Smooth muscle cell (in vitro differentiated cells): Measurements from ENCODE around the gene LMO7. TPM values are rescaled to one million over a fixed set of nuclear protein-coding genes. Genes with fewer than 3 reads are reported as not detected.

Experiments used
- DNase-seq: peaks from one replicate; lab custom pipeline; 2025; ENCODE audit not compliant: unreplicated experiment; lab: John Stamatoyannopoulos, UW
- H2AFZ ChIP-seq: fragments of 200-600 bp; sonication (generic); 2 replicates; pipeline ENCODE4 v1.6.0; 2016; ENCODE audit warnings: antibody characterized with exemption, low read depth, mild to moderate bottlenecking
- H3F3A ChIP-seq: fragments of 200-600 bp; sonication (generic); 2 replicates; pipeline ENCODE4 v1.6.0; 2017; ENCODE audit warnings: antibody characterized with exemption, low read depth
- H3K27ac ChIP-seq: fragments of 200-600 bp; sonication (generic); 2 replicates; pipeline ENCODE4 v1.5.1; 2016; ENCODE audit warnings: low read depth, mild to moderate bottlenecking
- H3K27me3 ChIP-seq: fragments of 200-600 bp; sonication (generic); 2 replicates; pipeline ENCODE4 v1.6.1; 2016; ENCODE audit warnings: low read depth, mild to moderate bottlenecking
- H3K36me3 ChIP-seq: fragments of 200-600 bp; sonication (generic); 2 replicates; pipeline ENCODE4 v1.5.1; 2016; ENCODE audit warnings: low read depth
- H3K4me1 ChIP-seq: fragments of 200-600 bp; sonication (generic); 2 replicates; pipeline ENCODE4 v1.5.1; 2016; ENCODE audit warnings: low read depth
- H3K4me2 ChIP-seq: fragments of 200-600 bp; sonication (generic); 2 replicates; pipeline ENCODE4 v1.6.0; 2016; ENCODE audit warnings: mild to moderate bottlenecking
- H3K4me3 ChIP-seq: fragments of 200-600 bp; sonication (generic); 2 replicates; pipeline ENCODE4 v1.5.1; 2016; ENCODE audit warnings: mild to moderate bottlenecking
- H3K79me2 ChIP-seq: fragments of 200-600 bp; sonication (generic); 2 replicates; pipeline ENCODE4 v1.6.0; 2016; ENCODE audit warnings: low read depth, mild to moderate bottlenecking
- H3K9ac ChIP-seq: fragments of 200-600 bp; sonication (generic); 2 replicates; pipeline ENCODE4 v1.6.0; 2016; ENCODE audit warnings: low read depth
- H3K9me3 ChIP-seq: fragments of 200-600 bp; sonication (generic); replicated peaks from 2 replicates; pipeline ENCODE4 v1.5.1; 2016; ENCODE audit warnings: low read depth
- H4K20me1 ChIP-seq: fragments of 200-600 bp; sonication (generic); 2 replicates; pipeline ENCODE4 v1.6.0; 2016; ENCODE audit warnings: low read depth
- WGBS: methylation state at CpG from one replicate; pipeline ENCODE4 v1.1.7; 2016; ENCODE audit warnings: low lambda C conversion rate; 5-methylcytosine and 5-hydroxymethylcytosine counted together
- polyA plus RNA-seq: library from polyadenylated mRNA; unstranded; fragments of >200 nt; fragmentation: Nextera tagmentation; extraction: Ambion mirVana; gene quantifications from 2 replicates; pipeline ENCODE4 v1.2.1, GENCODE V29; 2016
- total RNA-seq: library from RNA; depleted of rRNA; stranded (reverse); fragments of >200 nt; gene quantifications from 2 replicates; pipeline ENCODE4 v1.2.3, GENCODE V29; 2014
- TF ChIP-seq, protein P1 (sequence below): fragments of 200-600 bp; sonication (generic); IDR thresholded peaks from 2 replicates; pipeline ENCODE4 v1.5.1; 2017; ENCODE audit warnings: borderline replicate concordance, mild to moderate bottlenecking, antibody characterized with exemption; ENCODE audit not compliant: insufficient read depth, poor library complexity, severe bottlenecking

LMO7 gene
- total and polyA plus RNA-seq, 2 experiments from 2014 or later: 157 to 213 TPM

DNA sequence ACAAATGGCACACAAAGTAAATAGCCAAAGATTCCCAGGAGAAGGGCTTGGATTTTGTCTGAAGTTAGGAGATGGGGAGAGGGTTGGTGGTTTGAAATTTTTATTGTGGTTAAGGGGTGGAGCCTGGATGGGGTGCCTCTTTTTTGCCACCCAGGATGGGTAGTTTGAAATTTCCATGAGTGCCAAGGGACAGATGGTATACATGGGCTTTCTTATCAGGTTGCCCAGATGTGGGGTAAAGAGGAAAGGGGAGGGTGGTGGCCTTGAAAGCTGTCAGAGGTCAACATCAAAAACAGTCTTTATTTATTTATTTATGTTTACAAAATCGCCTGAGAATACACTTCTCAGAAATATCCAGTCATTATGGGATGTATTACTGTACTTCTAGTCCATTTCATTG, 46.2 kb downstream of the LMO7 start:
- Histone ChIP-seq H3K4me2 (no peak overlapping the region), H3K4me1 (peaks cover 17% of the 10 kb centered on the region), H3K79me2 (peaks cover 76% of the 10 kb centered on the region), H3K4me3 (no peak overlapping the region), H3K36me3 (no peaks in the 10 kb centered on the region), H3K9ac (no peak overlapping the region), H2AFZ (no peak overlapping the region), H3F3A (peaks cover 24% of the 10 kb centered on the region), H4K20me1 (peaks cover 44% of the 10 kb centered on the region), H3K27me3 (no peaks in the 10 kb centered on the region), H3K9me3 (no peaks in the 10 kb centered on the region), H3K27ac (no peak overlapping the region)
- WGBS: 85% methylated on average over 1 of the region's 1 CpG
- no peak for DNase-seq
- TF ChIP-seq, protein P1, sequence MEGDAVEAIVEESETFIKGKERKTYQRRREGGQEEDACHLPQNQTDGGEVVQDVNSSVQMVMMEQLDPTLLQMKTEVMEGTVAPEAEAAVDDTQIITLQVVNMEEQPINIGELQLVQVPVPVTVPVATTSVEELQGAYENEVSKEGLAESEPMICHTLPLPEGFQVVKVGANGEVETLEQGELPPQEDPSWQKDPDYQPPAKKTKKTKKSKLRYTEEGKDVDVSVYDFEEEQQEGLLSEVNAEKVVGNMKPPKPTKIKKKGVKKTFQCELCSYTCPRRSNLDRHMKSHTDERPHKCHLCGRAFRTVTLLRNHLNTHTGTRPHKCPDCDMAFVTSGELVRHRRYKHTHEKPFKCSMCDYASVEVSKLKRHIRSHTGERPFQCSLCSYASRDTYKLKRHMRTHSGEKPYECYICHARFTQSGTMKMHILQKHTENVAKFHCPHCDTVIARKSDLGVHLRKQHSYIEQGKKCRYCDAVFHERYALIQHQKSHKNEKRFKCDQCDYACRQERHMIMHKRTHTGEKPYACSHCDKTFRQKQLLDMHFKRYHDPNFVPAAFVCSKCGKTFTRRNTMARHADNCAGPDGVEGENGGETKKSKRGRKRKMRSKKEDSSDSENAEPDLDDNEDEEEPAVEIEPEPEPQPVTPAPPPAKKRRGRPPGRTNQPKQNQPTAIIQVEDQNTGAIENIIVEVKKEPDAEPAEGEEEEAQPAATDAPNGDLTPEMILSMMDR: no peak

DNA sequence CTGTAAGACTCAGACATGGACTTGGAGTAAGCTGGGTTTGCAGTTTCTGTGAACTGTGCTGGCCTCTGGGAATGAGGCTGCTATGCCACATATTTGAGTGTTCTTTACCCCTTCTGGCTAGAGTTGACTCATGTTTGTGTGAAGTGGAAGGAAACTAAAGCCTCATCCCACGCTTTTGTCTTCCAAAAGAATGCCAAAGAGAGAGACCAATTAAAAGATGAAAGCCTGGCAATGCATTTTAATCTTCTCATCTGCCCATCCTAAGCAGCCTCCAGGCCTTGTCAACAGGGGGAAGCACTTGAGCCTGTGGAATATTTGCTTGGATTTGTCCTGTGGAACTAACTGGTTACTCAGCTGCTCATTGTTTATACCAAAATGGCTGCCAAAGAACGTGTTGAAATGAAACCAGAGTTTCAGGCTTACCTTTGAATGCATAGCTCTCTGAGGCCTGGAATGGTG, 49.1 kb downstream of the LMO7 start:
- no peaks in the 10 kb centered on the region for H3K9me3 ChIP-seq
- 6% methylated on average over 2 of the region's 2 CpGs for WGBS
- no peaks in the 10 kb centered on the region for H3K27me3 ChIP-seq
- H3K4me1 ChIP-seq: peaks cover 17% of the 10 kb centered on the region
- H3F3A ChIP-seq: peaks cover 25% of the 10 kb centered on the region
- peaks cover 43% of the 10 kb centered on the region for H4K20me1 ChIP-seq
- H3K27ac ChIP-seq: peak overlapping the region; percentile 92
- no peak overlapping the region for H2AFZ ChIP-seq
- TF ChIP-seq, protein P1: peak; percentile 39
- peaks cover 81% of the 10 kb centered on the region for H3K79me2 ChIP-seq
- peak overlapping the region; percentile 31 for H3K4me3 ChIP-seq
- peak overlapping the region; percentile 84 for H3K4me2 ChIP-seq
- no peak for DNase-seq
- peak overlapping the region; percentile 67 for H3K9ac ChIP-seq
- no peaks in the 10 kb centered on the region for H3K36me3 ChIP-seq

DNA sequence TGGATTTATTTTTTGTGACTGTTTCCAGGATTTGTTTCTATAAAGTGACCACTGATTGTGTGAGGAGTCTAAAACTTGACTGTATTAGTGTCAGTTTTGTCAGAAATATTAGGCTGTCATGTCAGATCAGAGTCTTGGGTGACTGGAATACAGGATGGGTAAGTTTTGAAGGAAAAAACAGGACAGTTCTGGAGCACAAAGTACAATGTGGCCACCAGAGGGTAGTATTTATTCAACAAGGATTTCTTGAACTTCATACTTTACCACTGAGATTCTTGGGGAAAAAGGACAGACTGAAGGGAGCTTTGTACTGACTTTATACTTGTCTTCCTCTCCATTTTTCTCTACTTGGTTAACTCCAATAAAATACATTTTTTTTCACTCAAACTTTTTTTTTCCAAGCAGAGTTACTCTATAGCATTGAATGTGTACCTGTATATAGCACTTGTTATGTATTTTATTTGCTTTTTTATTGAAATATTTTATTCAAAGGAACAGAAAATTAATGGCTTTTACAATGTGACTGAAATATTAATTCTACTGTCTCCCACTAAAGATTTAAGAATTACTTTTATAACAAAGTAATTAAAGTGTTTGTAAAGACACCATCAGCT, 51.1 kb downstream of the LMO7 start:
- Histone ChIP-seq H3K4me1 (peaks cover 17% of the 10 kb centered on the region), H2AFZ (no peak overlapping the region), H3K4me2 (peak overlapping the region; percentile 2), H3F3A (peaks cover 26% of the 10 kb centered on the region), H3K9ac (no peak overlapping the region), H3K4me3 (no peak overlapping the region), H3K36me3 (no peaks in the 10 kb centered on the region), H3K79me2 (peaks cover 82% of the 10 kb centered on the region), H3K27me3 (no peaks in the 10 kb centered on the region), H4K20me1 (peaks cover 51% of the 10 kb centered on the region), H3K27ac (peak overlapping the region; percentile 92), H3K9me3 (no peaks in the 10 kb centered on the region)
- no peak for DNase-seq
- TF ChIP-seq, protein P1: peak; percentile 51

DNA sequence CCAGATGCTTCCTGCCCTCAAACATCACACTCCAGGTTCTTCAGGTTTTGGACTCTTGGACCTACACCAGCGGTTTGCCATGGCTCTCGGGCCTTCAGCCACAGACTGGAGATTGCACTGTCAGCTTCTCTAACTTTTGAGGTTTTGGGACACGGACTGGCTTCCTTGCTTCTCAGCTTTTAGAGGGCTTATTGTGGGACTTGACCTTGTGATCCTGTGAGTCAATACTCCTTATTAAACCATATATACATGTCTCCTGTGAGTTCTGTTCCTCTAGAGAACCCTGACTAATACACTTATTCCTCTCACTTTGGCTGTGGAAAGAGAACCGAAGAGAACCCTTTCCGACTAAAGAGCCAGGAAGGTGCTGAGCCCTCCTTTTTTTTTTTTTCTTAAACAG, 53.6 kb downstream of the LMO7 start:
- Histone ChIP-seq H2AFZ (no peak overlapping the region), H3K4me2 (no peak overlapping the region), H3K27ac (no peak overlapping the region), H3K36me3 (peaks cover 9% of the 10 kb centered on the region), H3K9ac (no peak overlapping the region), H3F3A (peaks cover 23% of the 10 kb centered on the region), H3K9me3 (no peaks in the 10 kb centered on the region), H4K20me1 (peaks cover 65% of the 10 kb centered on the region), H3K4me1 (peaks cover 9% of the 10 kb centered on the region), H3K4me3 (no peak overlapping the region), H3K27me3 (no peaks in the 10 kb centered on the region), H3K79me2 (peaks cover 80% of the 10 kb centered on the region)
- no peak for DNase-seq
- 83% methylated on average over 5 of the region's 5 CpGs for WGBS
- TF ChIP-seq, protein P1: no peak
